Liver (tissue), 9 donors: ENCODE results near the gene LUC7L. TPM values are rescaled to one million over a fixed set of nuclear protein-coding genes. Genes with fewer than 3 reads are reported as not detected.

Experiments used
- DNase-seq: peaks from one replicate; pipeline ENCODE4 v3.0.0-alpha.2; 2017; ENCODE audit warnings: low spot score
- H3K27ac ChIP-seq, 2 donors: one replicate each; pipeline ENCODE4 v1.7.0; 2013; ENCODE audit warnings: inconsistent platforms in 2 of 2, low read length in 2 of 2, control low read depth in 1 of 2, low read depth in 1 of 2, mild to moderate bottlenecking in 1 of 2
- H3K27me3 ChIP-seq, 4 donors: one replicate each; pipeline versions ENCODE4 v1.6.1 to v1.7.0; 2013; ENCODE audit warnings: low read length in 3 of 4, inconsistent platforms in 1 of 4, mild to moderate bottlenecking in 1 of 4, moderate library complexity in 1 of 4; ENCODE audit not compliant: control insufficient read depth in 4 of 4, insufficient read depth in 4 of 4
- H3K36me3 ChIP-seq, 4 donors: one replicate each; pipeline versions ENCODE4 v1.6.1 to v1.7.0; 2013; ENCODE audit warnings: low read length in 3 of 4, mild to moderate bottlenecking in 3 of 4, low read depth in 1 of 4, moderate library complexity in 1 of 4; ENCODE audit not compliant: control insufficient read depth in 4 of 4, insufficient read depth in 3 of 4
- H3K4me1 ChIP-seq, 4 donors: one replicate each; pipeline versions ENCODE4 v1.6.1 to v1.7.0; 2013; ENCODE audit warnings: low read length in 3 of 4, mild to moderate bottlenecking in 3 of 4, moderate library complexity in 1 of 4; ENCODE audit not compliant: control insufficient read depth in 4 of 4, insufficient read depth in 4 of 4
- H3K4me3 ChIP-seq, 3 donors: one replicate each; pipeline versions ENCODE4 v1.6.1 to v1.7.0; 2013; ENCODE audit warnings: low read length in 3 of 3, control low read depth in 1 of 3, low read depth in 1 of 3, mild to moderate bottlenecking in 1 of 3
- H3K9ac ChIP-seq, 2 donors: one replicate each; pipeline ENCODE4 v1.7.0; 2013; ENCODE audit warnings: low read length in 2 of 2, mild to moderate bottlenecking in 2 of 2, moderate library complexity in 2 of 2, control low read depth in 1 of 2, low read depth in 1 of 2
- H3K9me3 ChIP-seq, 4 donors: one replicate each; pipeline versions ENCODE4 v1.6.1 to v1.7.0; 2013; ENCODE audit warnings: low read length in 3 of 4; ENCODE audit not compliant: control insufficient read depth in 4 of 4
- EGR1 ChIP-seq, 2 donors: IDR thresholded peaks; 2 replicates each; pipeline ENCODE4 v1.6.1; 2016 to 2018; ENCODE audit warnings: antibody characterized with exemption in 2 of 2, low read depth in 2 of 2
- FOXA1 ChIP-seq: IDR thresholded peaks from 2 replicates; pipeline ENCODE4 v1.6.1; 2016; ENCODE audit warnings: antibody characterized with exemption
- FOXA2 ChIP-seq: IDR thresholded peaks from 2 replicates; pipeline ENCODE4 v1.6.1; 2016; ENCODE audit warnings: antibody characterized with exemption
- HNF4A ChIP-seq, 2 donors: conservative IDR thresholded peaks; 2 replicates each; pipeline ENCODE4 v1.6.1; 2016; ENCODE audit warnings: antibody characterized with exemption in 2 of 2, mild to moderate bottlenecking in 2 of 2
- HNF4G ChIP-seq: IDR thresholded peaks from 2 replicates; pipeline ENCODE4 v1.6.1; 2016; ENCODE audit warnings: antibody characterized with exemption
- JUND ChIP-seq, 2 donors: IDR thresholded peaks; 2 replicates each; pipeline ENCODE4 v1.6.1; 2016; ENCODE audit warnings: antibody characterized with exemption in 2 of 2
- NR2F2 ChIP-seq: IDR thresholded peaks from 2 replicates; pipeline ENCODE4 v1.6.1; 2016; ENCODE audit warnings: antibody characterized with exemption
- SP1 ChIP-seq: IDR thresholded peaks from 2 replicates; pipeline ENCODE4 v1.6.1; 2018; ENCODE audit warnings: antibody characterized with exemption, mild to moderate bottlenecking
- TAF1 ChIP-seq: conservative IDR thresholded peaks from 2 replicates; pipeline ENCODE4 v1.6.1; 2016; ENCODE audit warnings: antibody characterized with exemption, mild to moderate bottlenecking
- YY1 ChIP-seq: IDR thresholded peaks from 2 replicates; pipeline ENCODE4 v1.6.1; 2016; ENCODE audit warnings: antibody characterized with exemption, mild to moderate bottlenecking
- WGBS: extraction: QIAGEN DNeasy Blood & Tissue Kit; methylation state at CpG from one replicate; pipeline ENCODE4 v1.1.7; 2013; 5-methylcytosine and 5-hydroxymethylcytosine counted together
- polyA plus RNA-seq, 2 donors: library from polyadenylated mRNA; stranded (reverse) in 1 of 2; unstranded in 1 of 2; fragments of 200-250 nt in 1 of 2; fragments of >200 nt in 1 of 2; fragmentation: Nextera tagmentation in 1 of 2; extraction: Ambion mirVana in 1 of 2; gene quantifications; one replicate each; pipeline versions ENCODE4 v1.2.1 to v1.2.3, GENCODE V29; 2013 to 2015
- total RNA-seq, 2 donors: library from RNA; depleted of rRNA; stranded (reverse); fragments of >200 nt; gene quantifications; one replicate each; pipeline ENCODE4 v1.2.3, GENCODE V29; 2014
- TF ChIP-seq, protein P1 (sequence below): fragments of 150-350 bp; IDR thresholded peaks from 2 replicates; pipeline ENCODE4 v1.5.1; 2017; ENCODE audit warnings: improper control_type of control experiment, low read depth, low read length; ENCODE audit not compliant: missing input control
- TF ChIP-seq, protein P2 (sequence below): IDR thresholded peaks from 2 replicates; pipeline ENCODE4 v1.6.1; 2016; ENCODE audit warnings: antibody characterized with exemption, mild to moderate bottlenecking
- TF ChIP-seq, protein P3 (sequence below): IDR thresholded peaks from 2 replicates; pipeline ENCODE4 v1.6.1; 2016; ENCODE audit warnings: antibody characterized with exemption
- donor health status: healthy.
- donor health status: healthy.
- donor health status: healthy.
- donor health status: healthy.
- donor health status: healthy.

Gene LUC7L
- total and polyA plus RNA-seq, 4 donors = 11.5 to 34.3 (median 19.6) TPM

DNA sequence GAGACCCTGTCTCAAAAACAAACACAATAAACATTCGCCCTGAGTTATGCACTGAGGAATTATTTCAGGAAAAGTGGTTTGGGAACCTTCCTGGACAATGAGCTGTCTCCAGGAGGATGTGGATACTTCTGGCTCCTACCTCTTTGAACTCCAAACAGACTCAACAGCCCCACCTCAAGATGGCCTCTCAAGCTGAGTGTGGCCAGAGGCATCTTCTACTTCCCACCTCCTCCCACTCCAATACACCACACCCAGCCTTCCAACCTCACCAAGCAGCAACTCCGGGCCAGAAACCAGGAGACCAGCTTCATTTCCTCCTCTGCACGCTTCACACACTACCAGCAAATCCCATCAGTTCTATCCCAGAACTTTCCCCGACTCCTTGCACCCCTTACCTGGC, 37.4 kb downstream of the LUC7L start:
- H3K4me1 ChIP-seq = no peaks in the 10 kb centered on the region
- no peaks in the 10 kb centered on the region for H3K27me3 ChIP-seq
- WGBS = 97% methylated on average over 4 of the region's 4 CpGs
- no peak for DNase-seq
- peaks cover 22 to 72% (median 57%) of the 10 kb centered on the region in 4 donors for H3K36me3 ChIP-seq
- H3K27ac ChIP-seq = no peak overlapping the region
- no peaks in the 10 kb centered on the region for H3K9me3 ChIP-seq
- H3K9ac ChIP-seq = no peak overlapping the region
- TF ChIP-seq HNF4G (no peak), SP1 (no peak), JUND (IDR thresholded peaks at IDR 0.05) (no peak), TAF1 (no peak), NR2F2 (no peak)
- TF ChIP-seq, protein P1, sequence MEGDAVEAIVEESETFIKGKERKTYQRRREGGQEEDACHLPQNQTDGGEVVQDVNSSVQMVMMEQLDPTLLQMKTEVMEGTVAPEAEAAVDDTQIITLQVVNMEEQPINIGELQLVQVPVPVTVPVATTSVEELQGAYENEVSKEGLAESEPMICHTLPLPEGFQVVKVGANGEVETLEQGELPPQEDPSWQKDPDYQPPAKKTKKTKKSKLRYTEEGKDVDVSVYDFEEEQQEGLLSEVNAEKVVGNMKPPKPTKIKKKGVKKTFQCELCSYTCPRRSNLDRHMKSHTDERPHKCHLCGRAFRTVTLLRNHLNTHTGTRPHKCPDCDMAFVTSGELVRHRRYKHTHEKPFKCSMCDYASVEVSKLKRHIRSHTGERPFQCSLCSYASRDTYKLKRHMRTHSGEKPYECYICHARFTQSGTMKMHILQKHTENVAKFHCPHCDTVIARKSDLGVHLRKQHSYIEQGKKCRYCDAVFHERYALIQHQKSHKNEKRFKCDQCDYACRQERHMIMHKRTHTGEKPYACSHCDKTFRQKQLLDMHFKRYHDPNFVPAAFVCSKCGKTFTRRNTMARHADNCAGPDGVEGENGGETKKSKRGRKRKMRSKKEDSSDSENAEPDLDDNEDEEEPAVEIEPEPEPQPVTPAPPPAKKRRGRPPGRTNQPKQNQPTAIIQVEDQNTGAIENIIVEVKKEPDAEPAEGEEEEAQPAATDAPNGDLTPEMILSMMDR = no peak
- TF ChIP-seq, protein P2, sequence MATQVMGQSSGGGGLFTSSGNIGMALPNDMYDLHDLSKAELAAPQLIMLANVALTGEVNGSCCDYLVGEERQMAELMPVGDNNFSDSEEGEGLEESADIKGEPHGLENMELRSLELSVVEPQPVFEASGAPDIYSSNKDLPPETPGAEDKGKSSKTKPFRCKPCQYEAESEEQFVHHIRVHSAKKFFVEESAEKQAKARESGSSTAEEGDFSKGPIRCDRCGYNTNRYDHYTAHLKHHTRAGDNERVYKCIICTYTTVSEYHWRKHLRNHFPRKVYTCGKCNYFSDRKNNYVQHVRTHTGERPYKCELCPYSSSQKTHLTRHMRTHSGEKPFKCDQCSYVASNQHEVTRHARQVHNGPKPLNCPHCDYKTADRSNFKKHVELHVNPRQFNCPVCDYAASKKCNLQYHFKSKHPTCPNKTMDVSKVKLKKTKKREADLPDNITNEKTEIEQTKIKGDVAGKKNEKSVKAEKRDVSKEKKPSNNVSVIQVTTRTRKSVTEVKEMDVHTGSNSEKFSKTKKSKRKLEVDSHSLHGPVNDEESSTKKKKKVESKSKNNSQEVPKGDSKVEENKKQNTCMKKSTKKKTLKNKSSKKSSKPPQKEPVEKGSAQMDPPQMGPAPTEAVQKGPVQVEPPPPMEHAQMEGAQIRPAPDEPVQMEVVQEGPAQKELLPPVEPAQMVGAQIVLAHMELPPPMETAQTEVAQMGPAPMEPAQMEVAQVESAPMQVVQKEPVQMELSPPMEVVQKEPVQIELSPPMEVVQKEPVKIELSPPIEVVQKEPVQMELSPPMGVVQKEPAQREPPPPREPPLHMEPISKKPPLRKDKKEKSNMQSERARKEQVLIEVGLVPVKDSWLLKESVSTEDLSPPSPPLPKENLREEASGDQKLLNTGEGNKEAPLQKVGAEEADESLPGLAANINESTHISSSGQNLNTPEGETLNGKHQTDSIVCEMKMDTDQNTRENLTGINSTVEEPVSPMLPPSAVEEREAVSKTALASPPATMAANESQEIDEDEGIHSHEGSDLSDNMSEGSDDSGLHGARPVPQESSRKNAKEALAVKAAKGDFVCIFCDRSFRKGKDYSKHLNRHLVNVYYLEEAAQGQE = no peak
- H3K4me3 ChIP-seq = no peak overlapping the region

DNA sequence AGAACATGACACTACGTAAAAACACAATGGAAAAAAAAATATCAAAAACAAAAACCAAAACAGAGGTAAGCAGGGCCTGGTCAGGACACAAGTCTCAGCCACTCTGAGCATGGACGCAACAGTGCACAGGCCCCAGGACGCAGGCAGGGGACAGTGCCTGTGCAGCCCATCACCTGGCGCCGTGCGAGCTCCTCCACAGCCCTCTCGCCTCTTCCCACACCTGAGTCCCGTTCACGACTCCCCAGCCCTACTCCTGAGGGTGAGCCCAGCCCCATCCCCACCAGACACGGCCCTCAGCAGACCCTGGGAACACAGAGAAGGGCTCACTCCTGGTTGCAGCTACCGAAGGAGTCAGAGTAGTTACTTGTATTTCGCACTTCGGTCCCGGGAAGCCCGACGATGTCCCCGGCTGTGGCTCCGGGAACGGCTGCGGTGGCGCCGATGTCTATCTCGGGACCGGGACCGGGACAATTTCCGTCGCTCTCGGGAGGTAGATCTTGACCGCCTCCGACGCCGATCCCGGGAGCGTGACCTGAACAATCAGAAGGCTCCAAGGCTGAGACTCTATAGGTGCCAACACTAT, 39.6 kb downstream of the LUC7L start:
- H3K4me1 ChIP-seq = no peaks in the 10 kb centered on the region
- H3K9ac ChIP-seq = no peak overlapping the region
- no peak for DNase-seq
- no peaks in the 10 kb centered on the region for H3K27me3 ChIP-seq
- H3K27ac ChIP-seq = no peak overlapping the region
- peaks cover 13 to 56% (median 43%) of the 10 kb centered on the region in 4 donors for H3K36me3 ChIP-seq
- H3K4me3 ChIP-seq = no peak overlapping the region
- 96% methylated on average over 34 of the region's 34 CpGs for WGBS
- H3K9me3 ChIP-seq = no peaks in the 10 kb centered on the region
- no peak for TF ChIP-seq YY1
- TF ChIP-seq FOXA1 = no peak
- TF ChIP-seq FOXA2 = no peak
- no peak for TF ChIP-seq HNF4G
- TF ChIP-seq NR2F2 = no peak
- no peak for TF ChIP-seq JUND (IDR thresholded peaks at IDR 0.05)
- TF ChIP-seq EGR1 (IDR thresholded peaks at IDR 0.05; ENCODE audit: low read depth in 2 of 2) = no peak
- TF ChIP-seq, protein P3, sequence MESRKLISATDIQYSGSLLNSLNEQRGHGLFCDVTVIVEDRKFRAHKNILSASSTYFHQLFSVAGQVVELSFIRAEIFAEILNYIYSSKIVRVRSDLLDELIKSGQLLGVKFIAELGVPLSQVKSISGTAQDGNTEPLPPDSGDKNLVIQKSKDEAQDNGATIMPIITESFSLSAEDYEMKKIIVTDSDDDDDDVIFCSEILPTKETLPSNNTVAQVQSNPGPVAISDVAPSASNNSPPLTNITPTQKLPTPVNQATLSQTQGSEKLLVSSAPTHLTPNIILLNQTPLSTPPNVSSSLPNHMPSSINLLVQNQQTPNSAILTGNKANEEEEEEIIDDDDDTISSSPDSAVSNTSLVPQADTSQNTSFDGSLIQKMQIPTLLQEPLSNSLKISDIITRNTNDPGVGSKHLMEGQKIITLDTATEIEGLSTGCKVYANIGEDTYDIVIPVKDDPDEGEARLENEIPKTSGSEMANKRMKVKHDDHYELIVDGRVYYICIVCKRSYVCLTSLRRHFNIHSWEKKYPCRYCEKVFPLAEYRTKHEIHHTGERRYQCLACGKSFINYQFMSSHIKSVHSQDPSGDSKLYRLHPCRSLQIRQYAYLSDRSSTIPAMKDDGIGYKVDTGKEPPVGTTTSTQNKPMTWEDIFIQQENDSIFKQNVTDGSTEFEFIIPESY = no peak
- TF ChIP-seq, protein P1 = no peak
- no peak for TF ChIP-seq TAF1
- no peak for TF ChIP-seq HNF4A (conservative IDR thresholded peaks at IDR 0.05)
